Ovary (tissue), 9 donors: ENCODE measurements around the gene C1QTNF6. TPM values are rescaled to one million over a fixed set of nuclear protein-coding genes. Genes with fewer than 3 reads are reported as not detected.

Source experiments
- DNase-seq, 5 donors: peaks; one replicate each; pipeline ENCODE4 v3.0.0-alpha.2; 2019 to 2020
- H3K27ac ChIP-seq, 2 donors: fragments of 200-600 bp; one replicate each; pipeline versions ENCODE4 v1.5.1 to v1.8.0; 2019 to 2022
- H3K27me3 ChIP-seq: fragments of 200-600 bp; one replicate; pipeline ENCODE4 v1.8.0; 2022
- H3K36me3 ChIP-seq: fragments of 200-600 bp; sonication (generic); one replicate; pipeline ENCODE4 v1.5.1; 2019
- H3K4me1 ChIP-seq: one replicate; pipeline ENCODE4 v1.8.1; 2013; ENCODE audit warnings: mild to moderate bottlenecking, moderate library complexity; ENCODE audit not compliant: insufficient read depth
- H3K4me3 ChIP-seq: fragments of 200-600 bp; sonication (generic); one replicate; pipeline ENCODE4 v1.5.1; 2017
- H3K9me3 ChIP-seq, 2 donors: fragments of 200-600 bp in 1 of 2; sonication (generic) in 1 of 2; one replicate each; pipeline versions ENCODE4 v1.5.1 to v1.8.1; 2013 to 2019; ENCODE audit warnings: mild to moderate bottlenecking in 1 of 2, moderate library complexity in 1 of 2
- CTCF ChIP-seq, 3 donors: fragments of 450-650 bp in 2 of 3; fragments of 200-600 bp in 1 of 3; IDR thresholded peaks; one replicate each; pipeline versions ENCODE4 v1.5.1 to v1.8.0; 2016 to 2022; ENCODE audit warnings: antibody characterized with exemption in 3 of 3, mild to moderate bottlenecking in 1 of 3
- EP300 ChIP-seq: sonication (generic); formaldehyde crosslinking; IDR thresholded peaks from one replicate; pipeline ENCODE4 v1.6.1; 2017; ENCODE audit warnings: antibody characterized with exemption
- POLR2A ChIP-seq: fragments of 450-650 bp; IDR thresholded peaks from one replicate; pipeline ENCODE4 v1.6.1; 2017; ENCODE audit warnings: antibody characterized with exemption, mild to moderate bottlenecking, moderate library complexity
- WGBS, 3 donors: extraction: QIAGEN DNeasy Blood & Tissue Kit in 1 of 3; methylation state at CpG; one replicate each; pipeline versions ENCODE4 v1.1.5 to v1.1.7; 2013 to 2017; 5-methylcytosine and 5-hydroxymethylcytosine counted together
- intact Hi-C, 4 donors: fragments of 100-400 bp; cut with DNase I; formaldehyde crosslinking; loops; one replicate each; pipeline versions ENCODE4 v1.11.0 to v1.15.1; 2022 to 2023
- polyA plus RNA-seq, 2 donors: library from polyadenylated mRNA; stranded (reverse); fragments of 200-250 nt in 1 of 2; fragments of 350-450 nt in 1 of 2; fragmentation: Illumina TruSeq in 1 of 2; extraction: RNeasy Lipid Tissue Mini Kit (QIAGEN cat#74804) in 1 of 2; gene quantifications; one replicate each; pipeline ENCODE4 v1.2.3, GENCODE V29; 2013 to 2014
- total RNA-seq, 7 donors: library from RNA; depleted of rRNA in 2 of 7; stranded (reverse); fragments of >200 nt in 2 of 7; fragmentation: NEBNext Ultra II Directional in 3 of 7; extraction: Animal tissue kit (Norgen Biotek cat#: 25700) in 3 of 7; gene quantifications; one replicate each; pipeline versions ENCODE4 v1.1.0 to v1.2.4, GENCODE V29; 2016 to 2023
- donor health status: DM: no; HTN: no; CAD: no; lungs with moderate emphysema.
- donor health status: DM: no; HTN: no; CAD: no.
- donor health status: Bipolar disorder and iron deficiency.
- donor health status: DM: yes; HTN: yes; CAD: no.
- donor health status: DM: no; HTN: no; CAD: no.
- donor health status: DM: yes; HTN: yes; CAD: no.

C1QTNF6 gene
- total and polyA plus RNA-seq, 9 donors = 4.0 to 8.5 (median 6.4) TPM

DNA sequence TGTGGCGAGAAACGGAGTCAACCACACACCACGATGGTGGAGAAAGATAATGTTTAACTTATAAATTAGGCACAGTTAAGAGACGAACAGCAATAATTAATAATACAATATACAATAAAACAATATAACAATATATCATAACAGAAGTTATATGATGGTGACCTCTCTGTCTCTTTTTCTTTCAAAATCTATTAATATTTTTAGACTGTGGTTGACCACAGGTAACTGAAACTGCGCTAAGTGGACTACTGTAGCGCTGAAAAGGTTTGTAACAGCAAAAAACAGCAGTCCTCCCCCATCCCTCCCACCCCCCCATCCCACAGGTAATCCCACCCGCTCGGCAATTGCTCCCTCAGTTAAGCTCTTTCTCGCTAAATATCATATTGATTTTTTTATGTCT, 27.8 kb upstream of the C1QTNF6 start:
- 93 to 95% (median 94%) methylated on average over 9 of the region's 9 CpGs for WGBS, 3 donors
- Histone ChIP-seq H3K4me1 (peaks cover 8% of the 10 kb centered on the region), H3K36me3 (no peaks in the 10 kb centered on the region), H3K9me3 (no peaks in the 10 kb centered on the region), H3K4me3 (no peak overlapping the region), H3K27me3 (no peaks in the 10 kb centered on the region), H3K27ac (no peak overlapping the region)
- intact Hi-C loops = no loop called here
- DNase-seq = no peak
- no peak for TF ChIP-seq EP300
- TF ChIP-seq CTCF (IDR thresholded peaks at IDR 0.05) = no peak
- no peak for TF ChIP-seq POLR2A

DNA sequence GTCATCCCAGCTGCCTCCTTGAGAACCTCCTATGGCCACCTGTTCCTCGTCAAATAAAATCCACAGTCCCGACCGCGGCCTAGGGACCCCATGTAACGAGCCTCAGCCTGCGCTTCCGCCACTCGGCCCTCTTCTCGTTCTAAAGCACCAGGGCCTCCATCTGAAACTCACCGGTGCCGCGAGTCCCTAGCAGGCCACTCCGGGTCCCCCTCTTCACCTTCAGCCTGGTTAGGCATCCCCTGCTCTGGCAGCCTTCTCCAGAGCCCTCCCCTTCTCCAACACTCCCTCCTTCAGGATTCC, 26.6 kb upstream of the C1QTNF6 start:
- intact Hi-C loops = no loop called here
- Histone ChIP-seq H3K27ac (no peak overlapping the region), H3K4me1 (peaks cover 8% of the 10 kb centered on the region), H3K9me3 (no peaks in the 10 kb centered on the region), H3K27me3 (no peaks in the 10 kb centered on the region), H3K4me3 (no peak overlapping the region), H3K36me3 (no peaks in the 10 kb centered on the region)
- peak in 1 of 5 donors; percentile 22 for DNase-seq
- 71 to 76% (median 74%) methylated on average over 13 of the region's 13 CpGs for WGBS, 3 donors
- no peak for TF ChIP-seq CTCF (IDR thresholded peaks at IDR 0.05)
- no peak for TF ChIP-seq POLR2A
- no peak for TF ChIP-seq EP300

- no peak overlapping the region for H3K4me3 ChIP-seq
- TF ChIP-seq EP300 (no peak), POLR2A (no peak), CTCF (IDR thresholded peaks at IDR 0.05) (no peak)
- no peaks in the 10 kb centered on the region for H3K27me3 ChIP-seq
- no peak overlapping the region for H3K27ac ChIP-seq
- peaks cover 8% of the 10 kb centered on the region for H3K4me1 ChIP-seq
- WGBS, 3 donors = 87 to 89% (median 88%) methylated on average over 13 of the region's 13 CpGs
- peak in 1 of 5 donors; percentile 25 for DNase-seq
- no peaks in the 10 kb centered on the region for H3K36me3 ChIP-seq
- intact Hi-C loops = no loop called here
- H3K9me3 ChIP-seq = no peaks in the 10 kb centered on the region
These were observed 26.1 kb upstream of the C1QTNF6 start for GRCh38 chr22:37213941-37214730.

GRCh38 chr22:37213218-37213855, 25.3 kb upstream of the C1QTNF6 start:
- DNase-seq = no peak

More at GRCh38 chr22:37213218-37213855, 25.3 kb upstream of the C1QTNF6 start:
- Histone ChIP-seq H3K27ac (peak overlapping the region in 1 of 2 donors; percentile 68), H3K9me3 (no peaks in the 10 kb centered on the region), H3K27me3 (no peaks in the 10 kb centered on the region), H3K36me3 (no peaks in the 10 kb centered on the region), H3K4me1 (peaks cover 8% of the 10 kb centered on the region), H3K4me3 (no peak overlapping the region)
- TF ChIP-seq CTCF (IDR thresholded peaks at IDR 0.05) (no peak), EP300 (no peak), POLR2A (no peak)
- intact Hi-C loops = no loop called here
- 73 to 87% (median 80%) methylated on average over 17 to 18 of the region's 18 CpGs for WGBS, 3 donors
